Mucosa of descending colon (tissue), 3 donors: ENCODE data around the gene HJURP. TPM values are rescaled to one million over a fixed set of nuclear protein-coding genes. Genes with fewer than 3 reads are reported as not detected.

Experiments
- ATAC-seq: fragments of 200-7000 bp; cut with Tn5 transposase; one replicate; pipeline ENCODE4 v1.9.1; 2020; ENCODE audit warnings: mild to moderate bottlenecking, moderate library complexity
- DNase-seq, 3 donors: peaks; one replicate each; pipeline ENCODE4 v3.0.0-alpha.2; 2020
- H3K36me3 ChIP-seq: fragments of 200-600 bp; one replicate; pipeline ENCODE4 v1.8.0; 2021; ENCODE audit warnings: low read depth, mild to moderate bottlenecking
- H3K4me1 ChIP-seq: fragments of 200-600 bp; one replicate; pipeline ENCODE4 v1.8.0; 2021; ENCODE audit warnings: low read depth, mild to moderate bottlenecking
- H3K4me3 ChIP-seq: fragments of 200-600 bp; one replicate; pipeline ENCODE4 v1.8.0; 2021; ENCODE audit warnings: mild to moderate bottlenecking
- H3K9me3 ChIP-seq: fragments of 200-600 bp; one replicate; pipeline ENCODE4 v1.8.0; 2021; ENCODE audit warnings: mild to moderate bottlenecking
- CTCF ChIP-seq: fragments of 200-600 bp; IDR thresholded peaks from one replicate; pipeline ENCODE4 v1.8.0; 2022; ENCODE audit warnings: antibody characterized with exemption, mild to moderate bottlenecking
- intact Hi-C, 2 donors: fragments of 100-400 bp; cut with DNase I in 1 of 2; cut with micrococcal nuclease in 1 of 2; formaldehyde crosslinking; loops; one replicate each; pipeline versions ENCODE4 v1.11.0 to v1.11.1; 2022; cut with DNase I, micrococcal nuclease
- total RNA-seq, 3 donors: library from RNA; stranded (reverse); fragmentation: NEBNext Ultra II Directional in 2 of 3; extraction: Animal tissue kit (Norgen Biotek cat#: 25700) in 2 of 3; gene quantifications; one replicate each; pipeline versions ENCODE4 v1.2.1 to v1.2.4, GENCODE V29; 2021 to 2023
- donor health status: DM: no; HTN: no; CAD: no; lungs with moderate emphysema.
- donor health status: DM: no; HTN: no; CAD: no.
- donor health status: DM: no; HTN: yes; CAD: no.

Gene HJURP
- total RNA-seq, 3 donors from 2014 or later = 1.7 to 9.8 (median 3.6) TPM

DNA sequence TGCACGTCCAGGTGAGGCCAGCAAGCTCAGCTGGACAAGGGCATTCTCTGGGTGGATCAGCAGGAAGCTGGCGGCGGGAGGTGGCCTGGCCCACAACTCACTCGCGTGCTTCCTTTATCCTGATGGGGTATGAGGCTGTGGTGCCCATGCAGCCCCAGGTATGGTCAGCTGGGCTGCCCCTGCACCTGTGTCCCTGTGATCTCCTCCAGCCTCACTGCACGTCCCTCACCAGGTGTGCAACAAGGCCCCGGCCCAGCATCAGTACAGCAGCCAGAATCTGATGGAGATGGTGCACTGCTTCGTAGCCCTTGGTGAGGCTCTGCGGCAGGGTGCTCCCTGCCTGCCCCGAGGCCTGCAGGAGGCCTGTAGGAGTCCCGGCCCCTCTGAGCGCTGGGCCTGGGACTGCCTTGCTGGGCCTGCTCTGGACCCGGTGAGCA lies 58.6 kb downstream of the HJURP start:
- H3K36me3 ChIP-seq = no peaks in the 10 kb centered on the region
- DNase-seq (no peak), ATAC-seq (no peak)
- H3K4me1 ChIP-seq = no peaks in the 10 kb centered on the region
- H3K4me3 ChIP-seq = no peak overlapping the region
- intact Hi-C loops = no loop called here
- H3K9me3 ChIP-seq = no peaks in the 10 kb centered on the region
- TF ChIP-seq CTCF = no peak

GRCh38 chr2:233794128-233794658 lies 60.1 kb downstream of the HJURP start:
- intact Hi-C loops = no loop called here
- no peaks in the 10 kb centered on the region for H3K4me1 ChIP-seq
- H3K36me3 ChIP-seq = no peaks in the 10 kb centered on the region
- ATAC-seq (no peak), DNase-seq (no peak)
- no peak for TF ChIP-seq CTCF
- H3K4me3 ChIP-seq = no peak overlapping the region
- H3K9me3 ChIP-seq = no peaks in the 10 kb centered on the region

DNA sequence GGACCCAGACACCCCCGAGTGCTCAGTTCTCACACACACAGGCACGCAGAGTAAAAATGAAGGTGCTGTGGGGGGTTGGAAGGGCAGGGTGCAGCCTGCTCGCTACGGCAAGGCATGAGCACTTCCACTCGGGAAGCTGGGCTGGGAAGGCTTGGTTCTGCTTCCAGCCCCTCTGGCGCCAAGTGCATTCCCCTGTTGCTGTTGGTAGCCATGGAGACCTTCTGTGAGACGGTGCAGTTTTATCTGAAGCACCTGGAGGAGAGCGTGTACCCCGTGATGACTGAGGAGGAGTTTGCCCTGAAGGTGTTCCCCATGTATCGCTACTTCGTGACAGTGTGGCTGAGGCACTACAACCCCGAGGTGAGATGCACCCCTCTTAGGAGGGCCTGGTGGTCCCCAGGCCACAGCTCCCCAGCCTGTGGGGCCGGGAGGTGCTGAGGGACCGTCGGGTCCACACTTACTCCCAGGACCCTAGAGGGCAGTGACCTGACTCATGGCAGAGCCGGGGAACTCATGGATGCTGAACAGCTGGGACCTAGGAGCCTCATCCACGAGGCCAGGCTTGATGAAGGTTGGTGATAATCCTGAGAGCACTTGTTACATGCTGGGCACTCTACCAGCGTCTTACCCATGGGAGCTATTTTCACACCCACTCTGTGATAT lies 60.7 kb downstream of the HJURP start:
- DNase-seq (no peak), ATAC-seq (no peak)
- H3K4me3 ChIP-seq = no peak overlapping the region
- no peaks in the 10 kb centered on the region for H3K9me3 ChIP-seq
- intact Hi-C loops = no loop called here
- no peaks in the 10 kb centered on the region for H3K4me1 ChIP-seq
- no peak for TF ChIP-seq CTCF
- H3K36me3 ChIP-seq = no peaks in the 10 kb centered on the region

DNA sequence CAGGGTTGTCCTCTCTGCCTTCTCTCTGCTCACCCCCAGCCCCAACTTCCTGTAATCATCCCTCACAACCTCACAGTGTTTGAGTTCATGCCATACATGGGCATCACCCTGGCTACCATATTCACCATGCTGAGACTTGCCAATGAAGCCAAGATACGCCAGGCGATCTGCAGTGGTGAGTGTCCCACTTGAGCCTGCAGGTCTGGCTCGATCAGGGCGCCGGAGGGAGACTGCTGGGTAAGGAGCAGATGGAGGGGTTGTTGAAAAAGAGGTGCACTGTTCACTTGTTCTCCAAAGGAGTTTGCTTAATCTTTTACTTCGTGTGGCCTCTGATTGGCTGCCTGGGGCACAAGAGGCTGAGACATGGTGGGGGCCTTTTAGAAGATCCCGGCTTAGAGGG lies 61.6 kb downstream of the HJURP start:
- DNase-seq (no peak), ATAC-seq (no peak)
- Histone ChIP-seq H3K36me3 (no peaks in the 10 kb centered on the region), H3K9me3 (no peaks in the 10 kb centered on the region), H3K4me3 (no peak overlapping the region), H3K4me1 (no peaks in the 10 kb centered on the region)
- no peak for TF ChIP-seq CTCF
- intact Hi-C loops = no loop called here

DNA sequence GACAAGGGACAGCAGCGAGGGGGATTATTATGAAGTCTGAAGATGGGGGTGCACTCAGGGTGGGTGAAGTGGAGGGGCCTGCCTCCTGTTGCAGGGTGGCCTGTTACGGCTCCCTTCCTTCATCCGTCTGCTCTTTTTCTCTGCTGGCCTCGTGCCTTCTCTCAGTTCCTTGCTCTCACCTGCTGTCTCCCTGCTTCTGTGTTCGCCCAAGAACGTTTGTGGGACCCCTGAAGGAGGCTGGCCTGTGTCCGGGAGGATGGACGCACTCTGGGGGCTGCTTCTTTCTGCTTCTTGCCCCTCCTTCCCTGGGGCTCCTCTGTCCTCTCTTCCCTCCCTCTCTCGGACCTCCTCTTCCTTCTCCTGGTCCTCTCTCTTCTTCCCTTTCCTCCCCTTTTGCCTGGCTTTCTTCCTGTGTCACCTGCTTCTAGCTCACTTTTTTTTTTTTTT lies 62.4 kb downstream of the HJURP start:
- ATAC-seq (no peak), DNase-seq (no peak)
- Histone ChIP-seq H3K4me3 (no peak overlapping the region), H3K36me3 (no peaks in the 10 kb centered on the region), H3K9me3 (no peaks in the 10 kb centered on the region), H3K4me1 (no peaks in the 10 kb centered on the region)
- intact Hi-C loops = no loop called here
- TF ChIP-seq CTCF = no peak
